K562 (cell line): ENCODE results near the gene ORMDL3. TPM values are rescaled to one million over a fixed set of nuclear protein-coding genes. Genes with fewer than 3 reads are reported as not detected.
A peak's percentile ranks its signal among the peaks of the same experiment; 100 is the strongest.

ENCODE experiments used
- ATAC-seq: fragments of 200-7000 bp; cut with Tn5 transposase; 3 replicates; pipeline ENCODE4 v1.9.1; 2020; ENCODE audit warnings: moderate library complexity
- BruUV-seq: library from RNA; stranded (reverse); fragments of 400-500 nt; replicated peaks from 2 replicates; lab custom pipeline; 2021; lab: Mats Ljungman, UMichigan
- CTCF ChIA-PET: fragments of 300-600 bp; formaldehyde crosslinking; extraction: SDS; loops from one replicate; lab custom pipeline; 2021; ENCODE audit warnings: low intra/inter-chr PET ratio; lab: Yijun Ruan, JAX
- POLR2A ChIA-PET: fragments of 300-600, 350-650 bp; sonication (Branson Sonifier 250); formaldehyde crosslinking; extraction: SDS; loops from one replicate; lab custom pipeline; 2021; ENCODE audit warnings: antibody characterized with exemption, inconsistent platforms; lab: Yijun Ruan, JAX
- DNase-seq, 4 experiments: peaks; one replicate each; pipeline versions ENCODE4 v3.0.0 to v3.0.0-alpha.2; 2011 to 2018; ENCODE audit warnings: low spot score in 3 of 4, mixed read lengths in 3 of 4; ENCODE audit errors: extremely low read depth in 1 of 4
- FAIRE-seq: peaks from 2 replicates; lab custom pipeline; 2011; peaks lifted over from hg19 to GRCh38; lab: Jason Lieb, UNC
- H2AFZ ChIP-seq: 2 replicates; pipeline ENCODE4 v1.6.0; 2011; ENCODE audit warnings: low read depth, low read length, control low read depth, inconsistent platforms
- H3K27ac ChIP-seq: fragments of 200-600 bp; 3 replicates; pipeline ENCODE4 v1.8.0; 2011; ENCODE audit warnings: low read depth, mild to moderate bottlenecking, control low read depth, inconsistent platforms, low read length, moderate library complexity, mixed read lengths; ENCODE audit errors: extremely low read depth
- H3K27me3 ChIP-seq, 2 experiments: fragments of 300-600 bp in 1 of 2; 2 replicates in 1 of 2; 3 replicates in 1 of 2; pipeline versions ENCODE4 v1.6.0 to v1.8.0; 2011; ENCODE audit warnings: inconsistent platforms in 2 of 2, low read length in 2 of 2, mild to moderate bottlenecking in 1 of 2, mixed read lengths in 1 of 2, moderate library complexity in 1 of 2; ENCODE audit not compliant: control insufficient read depth in 2 of 2, insufficient read depth in 2 of 2
- H3K36me3 ChIP-seq: fragments of 300-600 bp; 3 replicates; pipeline ENCODE4 v1.8.0; 2011; ENCODE audit warnings: mild to moderate bottlenecking, low read length, inconsistent platforms; ENCODE audit not compliant: control insufficient read depth, insufficient read depth
- H3K4me1 ChIP-seq, 2 experiments: fragments of 200-600 bp in 1 of 2; replicated peaks in 1 of 2; 2 replicates in 1 of 2; 3 replicates in 1 of 2; pipeline versions ENCODE4 v1.5.1 to v1.8.0; 2011; ENCODE audit warnings: inconsistent platforms in 2 of 2, low read length in 2 of 2, mild to moderate bottlenecking in 1 of 2, mixed read lengths in 1 of 2, moderate library complexity in 1 of 2; ENCODE audit not compliant: control insufficient read depth in 2 of 2, insufficient read depth in 2 of 2
- H3K4me2 ChIP-seq: 2 replicates; pipeline ENCODE4 v1.6.1; 2011; ENCODE audit warnings: low read length, control low read depth, inconsistent platforms, mixed read lengths; ENCODE audit not compliant: insufficient read depth
- H3K4me3 ChIP-seq: fragments of 200-600 bp; sonication (generic), shearing (Covaris generic); 2 replicates; pipeline ENCODE4 v1.5.1; 2016; ENCODE audit warnings: control low read depth, inconsistent platforms
- H3K79me2 ChIP-seq: fragments of 200-600 bp; 3 replicates; pipeline ENCODE4 v1.8.0; 2011; ENCODE audit warnings: low read length, inconsistent platforms; ENCODE audit not compliant: control insufficient read depth, insufficient read depth
- H3K9ac ChIP-seq, 2 experiments: 2 replicates each; pipeline versions ENCODE4 v1.6.0 to v1.6.1; 2011; ENCODE audit warnings: low read depth in 2 of 2, low read length in 2 of 2, control low read depth in 1 of 2, inconsistent platforms in 1 of 2, mild to moderate bottlenecking in 1 of 2, mixed read lengths in 1 of 2; ENCODE audit not compliant: insufficient read depth in 1 of 2
- H3K9me1 ChIP-seq: one replicate; pipeline ENCODE4 v1.6.0; 2011; ENCODE audit warnings: inconsistent platforms, mild to moderate bottlenecking, low read length, moderate library complexity; ENCODE audit not compliant: control insufficient read depth, insufficient read depth
- H3K9me3 ChIP-seq: replicated peaks from 2 replicates; pipeline ENCODE4 v1.5.1; 2011; ENCODE audit warnings: low read depth, low read length, inconsistent platforms; ENCODE audit not compliant: control insufficient read depth, insufficient read depth
- H4K20me1 ChIP-seq: replicated peaks from 2 replicates; pipeline ENCODE4 v1.6.1; 2011; ENCODE audit warnings: low read length, inconsistent platforms, mixed read lengths; ENCODE audit not compliant: control insufficient read depth, insufficient read depth
- ATF7 ChIP-seq: fragments of 450-650 bp; IDR thresholded peaks from 2 replicates; pipeline ENCODE4 v1.7.1; 2014; ENCODE audit warnings: mild to moderate bottlenecking, moderate library complexity
- CBFA2T3 ChIP-seq: fragments of 450-650 bp; IDR thresholded peaks from 2 replicates; pipeline ENCODE4 v1.6.1; 2017
- CREM ChIP-seq: IDR thresholded peaks from 2 replicates; pipeline ENCODE4 v1.6.1; 2014; ENCODE audit warnings: antibody characterized with exemption, low read depth
- DPF2 ChIP-seq: fragments of 450-650 bp; IDR thresholded peaks from 2 replicates; pipeline ENCODE4 v1.6.1; 2016
- FOSL1 ChIP-seq: fragments of 200-800 bp; sonication (Bioruptor generic); conservative IDR thresholded peaks from 2 replicates; pipeline ENCODE4 v1.6.1; 2016; ENCODE audit warnings: missing genetic modification characterization, missing compliant biosample characterization
- HCFC1 ChIP-seq: IDR thresholded peaks from 2 replicates; pipeline ENCODE4 v1.6.1; 2012; ENCODE audit warnings: low read depth, low read length, improper control_type of control experiment
- JUN ChIP-seq, 2 experiments: sonication (generic) in 1 of 2; formaldehyde crosslinking in 1 of 2; IDR thresholded peaks; 2 replicates each; pipeline versions ENCODE4 v1.6.1 to v1.8.0; 2012 to 2022; ENCODE audit warnings: borderline replicate concordance in 2 of 2, mild to moderate bottlenecking in 2 of 2, improper control_type of control experiment in 1 of 2, low read depth in 1 of 2, low read length in 1 of 2, missing genetic modification reagents in 1 of 2
- JUND ChIP-seq, 2 experiments: IDR thresholded peaks; 2 replicates in 1 of 2; 3 replicates in 1 of 2; pipeline ENCODE4 v1.6.1; 2011; ENCODE audit warnings: borderline replicate concordance in 2 of 2, low read depth in 2 of 2, low read length in 2 of 2, improper control_type of control experiment in 1 of 2, missing biosample characterization in 1 of 2, missing genetic modification characterization in 1 of 2, missing genetic modification reagents in 1 of 2
- KDM1A ChIP-seq, 2 experiments: fragments of 450-650 bp; IDR thresholded peaks; 2 replicates each; pipeline ENCODE4 v1.6.1; 2016; ENCODE audit warnings: mild to moderate bottlenecking in 2 of 2
- MEF2D ChIP-seq: conservative IDR thresholded peaks from 2 replicates; pipeline ENCODE4 v1.6.1; 2016; ENCODE audit warnings: low read depth, missing genetic modification characterization, missing compliant biosample characterization
- MEIS2 ChIP-seq: fragments of 450-650 bp; IDR thresholded peaks from 2 replicates; pipeline ENCODE4 v1.6.1; 2014; ENCODE audit warnings: mild to moderate bottlenecking; ENCODE audit not compliant: partially characterized antibody
- NFE2 ChIP-seq: IDR thresholded peaks from 2 replicates; pipeline ENCODE4 v1.6.1; 2014; ENCODE audit warnings: antibody characterized with exemption, low read depth
- SMARCA4 ChIP-seq: fragments of 450-650 bp; IDR thresholded peaks from 2 replicates; pipeline ENCODE4 v1.6.1; 2016
- ZFP36 ChIP-seq: fragments of 150-350 bp; IDR thresholded peaks from 2 replicates; pipeline ENCODE4 v1.6.1; 2018; ENCODE audit warnings: low read length, low read depth; ENCODE audit not compliant: partially characterized antibody
- ZNF384 ChIP-seq: IDR thresholded peaks from 2 replicates; pipeline ENCODE4 v1.6.1; 2012; ENCODE audit warnings: low read depth, low read length, improper control_type of control experiment
- WGBS: fragments of 100-300 bp; shearing (Covaris generic); methylation state at CpG from one replicate; pipeline ENCODE4 v1.1.6; 2016; ENCODE audit warnings: low coverage, mixed read lengths; ENCODE audit not compliant: insufficient coverage; ENCODE audit errors: missing lambda C conversion rate; 5-methylcytosine and 5-hydroxymethylcytosine counted together
- in situ Hi-C: fragments of 300-500 bp; cut with MboI; formaldehyde crosslinking; loops from 4 replicates; pipeline ENCODE4 v1.15.0; 2018; ENCODE audit warnings: inconsistent platforms, mixed read lengths
- intact Hi-C: fragments of 100-400 bp; cut with micrococcal nuclease; formaldehyde crosslinking; loops from 2 replicates; pipeline ENCODE4 v1.14.2; 2022
- polyA plus RNA-seq, 8 experiments: library from polyadenylated mRNA; depleted of rRNA in 4 of 8; stranded (reverse) in 5 of 8; unstranded in 3 of 8; fragments of >200 nt; fragmentation: Nextera tagmentation in 2 of 8; fragmentation: Illumina TruSeq in 1 of 8; extraction: Ambion mirVana in 2 of 8; extraction: Trizol in 1 of 8; gene quantifications; 2 replicates each; pipeline versions ENCODE4 v1.2.1 to v1.2.3, GENCODE V29; 2011 to 2014; ENCODE audit warnings: inconsistent platforms in 1 of 8, missing spikeins in 1 of 8
- total RNA-seq, 7 experiments: library from RNA; depleted of rRNA in 6 of 7; stranded (reverse); fragments of >200 nt in 6 of 7; fragmentation: Illumina TruSeq in 2 of 7; extraction: Trizol in 2 of 7; gene quantifications; 2 replicates each; pipeline versions ENCODE4 v1.2.1 to v1.2.3, GENCODE V29; 2011 to 2021; ENCODE audit warnings: low replicate concordance in 1 of 7
- TF ChIP-seq, protein P1 (sequence below), 2 experiments: IDR thresholded peaks in 1 of 2; conservative IDR thresholded peaks in 1 of 2; 2 replicates each; pipeline ENCODE4 v1.6.1; 2016; ENCODE audit warnings: low read depth in 2 of 2, mild to moderate bottlenecking in 1 of 2, missing compliant biosample characterization in 1 of 2, missing genetic modification characterization in 1 of 2, moderate library complexity in 1 of 2
- TF ChIP-seq, protein P2 (sequence below): fragments of 450-650 bp; IDR thresholded peaks from 2 replicates; pipeline ENCODE4 v1.6.1; 2016

ORMDL3 gene
- total and polyA plus RNA-seq, 9 of the 15 experiments (the other 6 are each of a cell fraction or from before 2014, with no cell fraction given): 2.7 to 57.4 (median 27.1) TPM

DNA sequence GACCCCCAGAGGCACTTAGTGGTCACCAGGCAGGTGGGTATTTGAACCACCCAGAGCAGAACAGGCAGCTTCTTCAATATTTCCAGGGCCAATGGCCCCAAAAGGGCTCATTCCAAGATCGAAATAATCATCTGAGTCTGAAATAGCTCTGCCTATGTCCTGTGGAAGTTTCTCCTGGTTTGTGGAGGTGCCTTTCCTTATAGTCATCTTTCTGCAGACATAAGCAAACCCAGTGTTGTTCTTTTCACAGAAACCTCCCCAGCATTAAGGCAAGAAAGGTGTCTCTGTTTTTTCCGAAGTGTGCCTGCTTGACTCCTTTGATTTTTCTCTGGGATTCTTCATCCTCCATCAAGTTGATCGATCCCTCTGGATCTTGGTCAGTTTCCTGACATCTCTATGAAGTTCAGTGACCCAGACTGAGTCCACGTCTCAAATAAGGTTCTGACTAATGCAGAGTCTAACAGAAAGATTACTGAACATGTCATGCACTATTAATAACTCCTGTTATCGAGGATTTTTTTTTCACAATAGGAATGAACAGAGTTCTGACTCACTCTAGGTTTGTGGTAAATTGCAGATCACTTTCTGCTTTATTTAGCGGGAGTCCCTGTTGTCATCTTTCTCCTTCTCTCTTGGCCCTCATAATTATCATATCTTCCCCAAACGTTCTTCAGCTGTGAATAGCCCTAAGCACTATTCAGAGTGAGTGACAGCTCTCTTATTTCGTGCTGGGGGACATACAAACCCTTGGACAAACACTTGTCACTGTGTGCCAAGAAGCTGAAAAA, 1.7 kb upstream of the ORMDL3 start:
- ATAC-seq (no peak), FAIRE-seq (peak; percentile 85), DNase-seq (peak in 1 of 4 experiments; percentile 59)
- WGBS: 8% methylated on average over 8 of the region's 8 CpGs
- ChIA-PET POLR2A (interaction anchor here (0.6 kb wide), 2 partner anchors 13 to 742 kb away, joined by 3 read pairs; no protein-coding TSS in a partner anchor), CTCF (interaction anchor here (1.0 kb wide), 1 partner anchor 30 kb away, joined by 4 read pairs; no protein-coding TSS in a partner anchor)
- H3K4me2 ChIP-seq: peak overlapping the region; percentile 95
- peak overlapping the region; percentile 7; the same call in 1 of the 2 replicates for H2AFZ ChIP-seq
- intact Hi-C loops: no loop called here
- H4K20me1 ChIP-seq: 0 out of 2 replicates have a peak, but pooled peaks cover 14% of the 10 kb centered on the region
- peak overlapping the region; percentile 76 for H3K27ac ChIP-seq
- in situ Hi-C loops: no loop called here
- H3K9me3 ChIP-seq: no peaks in the 10 kb centered on the region
- peaks cover 31% of the 10 kb centered on the region for H3K79me2 ChIP-seq
- peaks cover 27 to 45% of the 10 kb centered on the region in 2 experiments for H3K4me1 ChIP-seq
- H3K4me3 ChIP-seq: 0 out of 2 replicates have a peak overlapping the region, but pooled peaks have one; percentile 97
- peaks cover 4% of the 10 kb centered on the region for H3K9me1 ChIP-seq
- no TSS peak for BruUV-seq
- no peaks in the 10 kb centered on the region for H3K27me3 ChIP-seq
- peak overlapping the region; percentile 83 to 97; a peak in 2 of 4 replicates for H3K9ac ChIP-seq
- H3K36me3 ChIP-seq: peaks cover 4% of the 10 kb centered on the region; the same call in 2 of the 3 replicates
- no peak for TF ChIP-seq HCFC1
- peak; percentile 39; the same call in 1 of the 2 replicates for TF ChIP-seq CBFA2T3
- peak; percentile 20 to 39; a peak in 1 of 4 replicates for TF ChIP-seq KDM1A (IDR thresholded peaks at IDR 0.05)
- TF ChIP-seq JUND (IDR thresholded peaks at IDR 0.05; ENCODE audit: borderline replicate concordance, low read depth, low read length): peak; percentile 79
- peak; percentile 69; the same call in 1 of the 3 replicates for TF ChIP-seq JUND (tag; IDR thresholded peaks at IDR 0.05; ENCODE audit: borderline replicate concordance, low read depth, low read length)
- no peak for TF ChIP-seq ZFP36
- peak; percentile 12; the same call in 1 of the 2 replicates for TF ChIP-seq CREM
- peak; percentile 75 for TF ChIP-seq ZNF384
- peak; percentile 78; the same call in 1 of the 2 replicates for TF ChIP-seq JUN (IDR thresholded peaks at IDR 0.05; ENCODE audit: borderline replicate concordance, low read depth, low read length)
- TF ChIP-seq JUN (CRISPR knock-in tag; IDR thresholded peaks at IDR 0.05; ENCODE audit: borderline replicate concordance): peak; percentile 25; the same call in 1 of the 2 replicates
- TF ChIP-seq DPF2: peak; percentile 53; the same call in 1 of the 2 replicates
- TF ChIP-seq NFE2: peak; percentile 48; the same call in 1 of the 2 replicates
- TF ChIP-seq MEIS2: peak; percentile 62
- TF ChIP-seq SMARCA4: peak; percentile 51; the same call in 1 of the 2 replicates
- TF ChIP-seq, protein P1, sequence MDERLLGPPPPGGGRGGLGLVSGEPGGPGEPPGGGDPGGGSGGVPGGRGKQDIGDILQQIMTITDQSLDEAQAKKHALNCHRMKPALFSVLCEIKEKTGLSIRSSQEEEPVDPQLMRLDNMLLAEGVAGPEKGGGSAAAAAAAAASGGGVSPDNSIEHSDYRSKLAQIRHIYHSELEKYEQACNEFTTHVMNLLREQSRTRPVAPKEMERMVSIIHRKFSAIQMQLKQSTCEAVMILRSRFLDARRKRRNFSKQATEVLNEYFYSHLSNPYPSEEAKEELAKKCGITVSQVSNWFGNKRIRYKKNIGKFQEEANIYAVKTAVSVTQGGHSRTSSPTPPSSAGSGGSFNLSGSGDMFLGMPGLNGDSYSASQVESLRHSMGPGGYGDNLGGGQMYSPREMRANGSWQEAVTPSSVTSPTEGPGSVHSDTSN (CRISPR knock-in tag; IDR thresholded peaks at IDR 0.05; ENCODE audit: low read depth): 0 out of 2 replicates have a peak, but pooled peaks have one; percentile 35
- TF ChIP-seq, protein P1 (tag; conservative IDR thresholded peaks at IDR 0.05; ENCODE audit: low read depth): peak; percentile 56
- peak; percentile 48; the same call in 1 of the 2 replicates for TF ChIP-seq ATF7
- TF ChIP-seq FOSL1: peak; percentile 84
- TF ChIP-seq, protein P2, sequence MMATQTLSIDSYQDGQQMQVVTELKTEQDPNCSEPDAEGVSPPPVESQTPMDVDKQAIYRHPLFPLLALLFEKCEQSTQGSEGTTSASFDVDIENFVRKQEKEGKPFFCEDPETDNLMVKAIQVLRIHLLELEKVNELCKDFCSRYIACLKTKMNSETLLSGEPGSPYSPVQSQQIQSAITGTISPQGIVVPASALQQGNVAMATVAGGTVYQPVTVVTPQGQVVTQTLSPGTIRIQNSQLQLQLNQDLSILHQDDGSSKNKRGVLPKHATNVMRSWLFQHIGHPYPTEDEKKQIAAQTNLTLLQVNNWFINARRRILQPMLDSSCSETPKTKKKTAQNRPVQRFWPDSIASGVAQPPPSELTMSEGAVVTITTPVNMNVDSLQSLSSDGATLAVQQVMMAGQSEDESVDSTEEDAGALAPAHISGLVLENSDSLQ: peak; percentile 95
- TF ChIP-seq MEF2D (tag): peak; percentile 95
